HuH-7 (cell line): ENCODE measurements around the gene EFNB2.

Source experiments
- DNase-seq: peaks from one replicate; pipeline ENCODE4 v3.0.0; 2011; ENCODE audit warnings: low spot score

Gene EFNB2

GRCh38 chr13:106535552-106536243 lies at the start of gene EFNB2:
Gene EFNB2 (minus strand): TSS chr13:106535662. CDS start chr13:106534964, 698 bp downstream.
- DNase-seq = peak; percentile 94

GRCh38 chr13:106581225-106581624 lies 45.8 kb upstream of the EFNB2 start:
- no peak for DNase-seq

- DNase-seq = no peak
These were observed 40.4 kb upstream of the EFNB2 start for GRCh38 chr13:106575896-106576295.

- DNase-seq = no peak
These were observed 38.4 kb upstream of the EFNB2 start for GRCh38 chr13:106573868-106574267.

- DNase-seq = no peak
These were observed 37.9 kb upstream of the EFNB2 start for GRCh38 chr13:106573284-106573846.

- DNase-seq = peak; percentile 54
These were observed 34.9 kb upstream of the EFNB2 start for GRCh38 chr13:106570299-106570852.

- no peak for DNase-seq
These were observed 34.0 kb upstream of the EFNB2 start for GRCh38 chr13:106569233-106570095.

GRCh38 chr13:106568299-106569003 lies 33.0 kb upstream of the EFNB2 start:
- no peak for DNase-seq

- DNase-seq = peak; percentile 70
These were observed 32.2 kb upstream of the EFNB2 start, which contains the start of gene ARGLU1 for GRCh38 chr13:106567474-106568298. Gene ARGLU1 (minus strand): TSS chr13:106568137. CDS start chr13:106567919, 218 bp downstream.

GRCh38 chr13:106566641-106567473 lies 31.4 kb upstream of the EFNB2 start:
- peak; percentile 56 for DNase-seq

GRCh38 chr13:106565127-106565775 lies 29.8 kb upstream of the EFNB2 start:
- no peak for DNase-seq

GRCh38 chr13:106562301-106562700 lies 26.8 kb upstream of the EFNB2 start:
- DNase-seq = no peak

GRCh38 chr13:106561551-106562170 lies 26.2 kb upstream of the EFNB2 start:
- no peak for DNase-seq

- DNase-seq = no peak
These were observed 25.4 kb upstream of the EFNB2 start for GRCh38 chr13:106560821-106561220.

GRCh38 chr13:106558527-106558926 lies 23.1 kb upstream of the EFNB2 start:
- DNase-seq = no peak

- DNase-seq = no peak
These were observed 20.3 kb upstream of the EFNB2 start for GRCh38 chr13:106555631-106556328.

GRCh38 chr13:106551751-106552150 lies 16.3 kb upstream of the EFNB2 start:
- DNase-seq = no peak

GRCh38 chr13:106551350-106551749 lies 15.9 kb upstream of the EFNB2 start:
- DNase-seq = no peak
